Keratinocyte (primary cell): Measurements from ENCODE around the gene PTK6. TPM values are rescaled to one million over a fixed set of nuclear protein-coding genes. Genes with fewer than 3 reads are reported as not detected.

Source experiments
- DNase-seq: peaks from one replicate; pipeline ENCODE4 v3.0.0-alpha.2; 2011; ENCODE audit warnings: low read depth, missing footprints, low spot score
- FAIRE-seq: peaks from 2 replicates; lab custom pipeline; 2011; peaks lifted over from hg19 to GRCh38; lab: Jason Lieb, UNC
- H2AFZ ChIP-seq: 2 replicates; pipeline ENCODE4 v1.6.0; 2012; ENCODE audit warnings: low read length, control low read depth, inconsistent platforms; ENCODE audit not compliant: control insufficient read depth
- H3K27ac ChIP-seq: 2 replicates; pipeline ENCODE4 v1.5.1; 2011; ENCODE audit warnings: low read length; ENCODE audit not compliant: control insufficient read depth, insufficient read depth
- H3K27me3 ChIP-seq: 3 replicates; pipeline ENCODE4 v1.6.0; 2011; ENCODE audit warnings: low read length; ENCODE audit not compliant: control insufficient read depth, insufficient read depth; ENCODE audit errors: extremely low read depth
- H3K36me3 ChIP-seq, 2 experiments: 2 replicates in 1 of 2; 3 replicates in 1 of 2; pipeline ENCODE4 v1.5.1; 2011; ENCODE audit warnings: low read length in 2 of 2, mild to moderate bottlenecking in 1 of 2; ENCODE audit not compliant: control insufficient read depth in 2 of 2, insufficient read depth in 2 of 2; ENCODE audit errors: extremely low read depth in 1 of 2
- H3K4me1 ChIP-seq: 3 replicates; pipeline ENCODE4 v1.5.1; 2011; ENCODE audit warnings: low read length; ENCODE audit not compliant: control insufficient read depth, insufficient read depth; ENCODE audit errors: extremely low read depth
- H3K4me2 ChIP-seq: 3 replicates; pipeline ENCODE4 v1.6.0; 2011; ENCODE audit warnings: low read depth, low read length; ENCODE audit not compliant: control insufficient read depth, insufficient read depth; ENCODE audit errors: extremely low read depth
- H3K4me3 ChIP-seq, 3 experiments: fragments of 200-600 bp in 1 of 3; sonication (generic) in 1 of 3; 2 replicates in 2 of 3; 3 replicates in 1 of 3; pipeline ENCODE4 v1.5.1; 2011 to 2016; ENCODE audit warnings: low read length in 3 of 3, mild to moderate bottlenecking in 3 of 3, control low read depth in 2 of 3, inconsistent platforms in 1 of 3, low read depth in 1 of 3, mixed read lengths in 1 of 3, mixed run types in 1 of 3, moderate library complexity in 1 of 3; ENCODE audit not compliant: control insufficient read depth in 2 of 3, insufficient read depth in 2 of 3; ENCODE audit errors: extremely low read depth in 1 of 3
- H3K79me2 ChIP-seq: 2 replicates; pipeline ENCODE4 v1.6.0; 2012; ENCODE audit warnings: low read length; ENCODE audit not compliant: control insufficient read depth, insufficient read depth
- H3K9ac ChIP-seq: 3 replicates; pipeline ENCODE4 v1.6.0; 2011; ENCODE audit warnings: low read length; ENCODE audit not compliant: control insufficient read depth, insufficient read depth; ENCODE audit errors: extremely low read depth
- H3K9me1 ChIP-seq: 3 replicates; pipeline ENCODE4 v1.6.0; 2011; ENCODE audit warnings: low read length; ENCODE audit not compliant: control insufficient read depth, insufficient read depth; ENCODE audit errors: extremely low read depth
- H3K9me3 ChIP-seq: 2 replicates; pipeline ENCODE4 v1.5.1; 2012; ENCODE audit warnings: low read depth, low read length; ENCODE audit not compliant: control insufficient read depth
- H4K20me1 ChIP-seq: 3 replicates; pipeline ENCODE4 v1.6.0; 2011; ENCODE audit warnings: low read length; ENCODE audit not compliant: control insufficient read depth, insufficient read depth; ENCODE audit errors: extremely low read depth
- EZH2 ChIP-seq: IDR thresholded peaks from one replicate; pipeline ENCODE4 v1.6.1; 2012; ENCODE audit warnings: inconsistent platforms, mild to moderate bottlenecking, low read length, moderate library complexity
- dilution Hi-C: fragments of 300-500 bp; cut with MboI; formaldehyde crosslinking; loops from one replicate; pipeline ENCODE4 v1.7.0; 2020; ENCODE audit warnings: low sequenced_read_pairs; ENCODE audit not compliant: extremely low pct_ligation_motif_present
- polyA plus RNA-seq, 5 experiments: library from polyadenylated mRNA; depleted of rRNA in 3 of 5; stranded (reverse) in 3 of 5; stranded (forward) in 1 of 5; unstranded in 1 of 5; fragments of >200 nt; gene quantifications; 1 replicate in 1 of 5; 2 replicates in 3 of 5; 3 replicates in 1 of 5; pipeline versions ENCODE4 v1.2.1 to v1.2.3, GENCODE V29; 2011 to 2012; ENCODE audit warnings: missing spikeins in 2 of 5, low read depth in 1 of 5, low replicate concordance in 1 of 5
- TF ChIP-seq, protein P1 (sequence below), 3 experiments: IDR thresholded peaks in 1 of 3; conservative IDR thresholded peaks in 1 of 3; optimal IDR thresholded peaks in 1 of 3; 2 replicates in 2 of 3; 3 replicates in 1 of 3; pipeline versions ENCODE3 to v1.5.1; 2011; ENCODE audit warnings: low read length in 3 of 3, mild to moderate bottlenecking in 3 of 3, moderate library complexity in 2 of 3, control low read depth in 1 of 3, inconsistent platforms in 1 of 3; ENCODE audit not compliant: insufficient read depth in 2 of 3; ENCODE audit errors: extremely low read depth in 1 of 3

Gene PTK6
- polyA plus RNA-seq, 1 donor (not counting 4 experiments of a cell fraction or from before 2014, with no cell fraction given), result 28.5 TPM

DNA sequence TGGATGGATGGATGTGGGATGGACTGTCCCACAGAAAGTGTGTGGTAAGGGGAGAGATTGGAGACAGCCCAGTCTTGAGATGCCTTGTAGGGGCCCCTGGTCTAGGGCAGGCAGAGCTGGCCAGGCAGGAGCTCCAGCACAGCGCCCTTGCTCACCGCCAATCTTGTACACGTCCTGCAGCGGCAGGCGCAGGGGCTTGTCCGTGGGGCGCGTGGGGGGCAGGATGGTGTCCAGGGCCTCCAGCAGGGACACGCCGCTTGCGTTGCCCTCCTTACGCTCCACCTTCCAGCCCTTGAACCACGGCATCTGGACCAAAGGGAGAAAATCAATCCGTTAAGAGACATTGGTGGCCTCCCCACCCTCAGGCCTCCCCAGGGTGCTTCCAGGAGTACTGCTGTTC is 44.2 kb downstream of the PTK6 start:
- no peak for TF ChIP-seq EZH2
- TF ChIP-seq, protein P1, sequence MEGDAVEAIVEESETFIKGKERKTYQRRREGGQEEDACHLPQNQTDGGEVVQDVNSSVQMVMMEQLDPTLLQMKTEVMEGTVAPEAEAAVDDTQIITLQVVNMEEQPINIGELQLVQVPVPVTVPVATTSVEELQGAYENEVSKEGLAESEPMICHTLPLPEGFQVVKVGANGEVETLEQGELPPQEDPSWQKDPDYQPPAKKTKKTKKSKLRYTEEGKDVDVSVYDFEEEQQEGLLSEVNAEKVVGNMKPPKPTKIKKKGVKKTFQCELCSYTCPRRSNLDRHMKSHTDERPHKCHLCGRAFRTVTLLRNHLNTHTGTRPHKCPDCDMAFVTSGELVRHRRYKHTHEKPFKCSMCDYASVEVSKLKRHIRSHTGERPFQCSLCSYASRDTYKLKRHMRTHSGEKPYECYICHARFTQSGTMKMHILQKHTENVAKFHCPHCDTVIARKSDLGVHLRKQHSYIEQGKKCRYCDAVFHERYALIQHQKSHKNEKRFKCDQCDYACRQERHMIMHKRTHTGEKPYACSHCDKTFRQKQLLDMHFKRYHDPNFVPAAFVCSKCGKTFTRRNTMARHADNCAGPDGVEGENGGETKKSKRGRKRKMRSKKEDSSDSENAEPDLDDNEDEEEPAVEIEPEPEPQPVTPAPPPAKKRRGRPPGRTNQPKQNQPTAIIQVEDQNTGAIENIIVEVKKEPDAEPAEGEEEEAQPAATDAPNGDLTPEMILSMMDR (optimal IDR thresholded peaks at IDR 0.05 in 1 of 3, IDR thresholded peaks at IDR 0.05 in 1 of 3, conservative IDR thresholded peaks at IDR 0.05 in 1 of 3; ENCODE audit: extremely low read depth in 1 of 3, insufficient read depth in 2 of 3, low read length in 3 of 3), result no peak
- Histone ChIP-seq H3K9me3 (no peaks in the 10 kb centered on the region), H3K79me2 (no peaks in the 10 kb centered on the region), H3K4me3 (no peak overlapping the region), H3K27ac (no peak overlapping the region), H3K36me3 (no peaks in the 10 kb centered on the region), H4K20me1 (no peaks in the 10 kb centered on the region), H2AFZ (no peak overlapping the region), H3K4me1 (peaks cover 2% of the 10 kb centered on the region), H3K4me2 (no peak overlapping the region), H3K27me3 (peaks cover 34% of the 10 kb centered on the region), H3K9me1 (no peaks in the 10 kb centered on the region), H3K9ac (no peak overlapping the region)
- FAIRE-seq (no peak), DNase-seq (no peak)
- dilution Hi-C loops, result no loop called here

DNA sequence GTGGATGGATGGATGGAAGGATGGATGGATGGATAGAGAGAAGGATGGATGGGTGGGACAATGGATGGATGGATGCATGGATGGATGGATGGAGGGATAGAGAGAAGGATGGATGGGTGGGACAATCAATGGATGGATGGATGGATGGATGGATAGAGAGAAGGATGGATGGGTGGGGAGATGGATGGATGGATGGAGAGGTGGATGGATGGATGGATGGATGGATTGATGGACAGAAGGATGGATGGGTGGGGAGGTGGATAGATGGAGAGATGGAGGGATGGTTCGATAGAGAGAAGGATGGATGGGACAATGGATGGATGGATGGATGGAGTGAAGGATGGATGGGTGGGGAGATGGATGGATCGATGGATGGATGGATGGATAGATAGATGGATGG is 44.7 kb downstream of the PTK6 start:
- no peak overlapping the region for H3K9ac ChIP-seq
- H3K27me3 ChIP-seq, result peaks cover 33% of the 10 kb centered on the region
- dilution Hi-C loops, result no loop called here
- no peak overlapping the region for H3K27ac ChIP-seq
- H4K20me1 ChIP-seq, result no peaks in the 10 kb centered on the region
- no peaks in the 10 kb centered on the region for H3K79me2 ChIP-seq
- H2AFZ ChIP-seq, result no peak overlapping the region
- FAIRE-seq, result no peak
- peaks cover 2% of the 10 kb centered on the region for H3K4me1 ChIP-seq
- H3K4me2 ChIP-seq, result no peak overlapping the region
- no peaks in the 10 kb centered on the region for H3K9me3 ChIP-seq
- no peak for DNase-seq
- H3K4me3 ChIP-seq, result no peak overlapping the region
- no peaks in the 10 kb centered on the region for H3K36me3 ChIP-seq
- TF ChIP-seq, protein P1 (optimal IDR thresholded peaks at IDR 0.05 in 1 of 3, IDR thresholded peaks at IDR 0.05 in 1 of 3, conservative IDR thresholded peaks at IDR 0.05 in 1 of 3; ENCODE audit: extremely low read depth in 1 of 3, insufficient read depth in 2 of 3, low read length in 3 of 3), result no peak
- no peak for TF ChIP-seq EZH2
- no peaks in the 10 kb centered on the region for H3K9me1 ChIP-seq
